ENCODE measurements around the gene NCMAP.
"Not testable (repeated sequence)": the region's sequence is repeated elsewhere in the genome, so short reads cannot be mapped to it uniquely, and the experiment has no call there.

Gene NCMAP

GRCh38 chr1:24555591-24556413 is at the start of gene NCMAP:
Gene NCMAP (plus strand): TSS chr1:24556087. CDS start chr1:24595431, 39,344 bp downstream.
- H3K27me3 ChIP-seq, result peaks cover 73% of the 10 kb centered on the region
- TF ChIP-seq Cebpa-rat (IDR thresholded peaks at IDR 0.05), result no peak
- no peak within 1 kb of the TSS for H3K9ac ChIP-seq
- H3K27ac ChIP-seq, result no peak within 1 kb of the TSS
- H3K4me2 ChIP-seq, result peak within 1 kb of the TSS; percentile 77
- H3K4me1 ChIP-seq, result peaks cover 42% of the 10 kb centered on the region
- peak within 1 kb of the TSS; percentile 53; the same call in 1 of the 2 replicates for H3K4me3 ChIP-seq
- no peaks in the 10 kb centered on the region for H3K36me3 ChIP-seq
- no peaks in the 10 kb centered on the region for H3K9me3 ChIP-seq
- no peaks in the 10 kb centered on the region; the same call in 1 of the 2 replicates for H4K20me1 ChIP-seq

- Histone ChIP-seq H3K9me3 (no peaks in the 10 kb centered on the region), H3K36me3 (no peaks in the 10 kb centered on the region), H3K27ac (no peak overlapping the region), H3K4me2 (no peak overlapping the region), H3K27me3 (peaks cover 37% of the 10 kb centered on the region), H3K4me1 (peaks cover 9% of the 10 kb centered on the region), H3K9ac (no peak overlapping the region), H3K4me3 (no peak overlapping the region), H4K20me1 (no peaks in the 10 kb centered on the region; the same call in 1 of the 2 replicates)
- no peak for TF ChIP-seq Cebpa-rat (IDR thresholded peaks at IDR 0.05)
These were observed 49.1 kb upstream of the NCMAP start for GRCh38 chr1:24506691-24507381.

- Histone ChIP-seq H3K4me1 (peaks cover 5% of the 10 kb centered on the region), H3K36me3 (no peaks in the 10 kb centered on the region), H3K27ac (no peak overlapping the region), H3K9ac (no peak overlapping the region), H3K4me2 (no peak overlapping the region), H3K4me3 (no peak overlapping the region), H3K27me3 (peaks cover 31% of the 10 kb centered on the region), H4K20me1 (no peaks in the 10 kb centered on the region; the same call in 1 of the 2 replicates), H3K9me3 (no peaks in the 10 kb centered on the region)
- TF ChIP-seq Cebpa-rat (IDR thresholded peaks at IDR 0.05), result no peak
These were observed 48.5 kb upstream of the NCMAP start for GRCh38 chr1:24507405-24507804.

- peaks cover 21% of the 10 kb centered on the region for H3K27me3 ChIP-seq
- no peak for TF ChIP-seq Cebpa-rat (IDR thresholded peaks at IDR 0.05)
These were observed 47.0 kb upstream of the NCMAP start for GRCh38 chr1:24508911-24509310.

GRCh38 chr1:24513706-24514105 is 42.2 kb upstream of the NCMAP start:
- Histone ChIP-seq H3K9me3 (no peaks in the 10 kb centered on the region), H3K4me1 (no peaks in the 10 kb centered on the region), H3K27me3 (no peaks in the 10 kb centered on the region), H3K27ac (no peak overlapping the region), H3K9ac (no peak overlapping the region), H3K4me2 (no peak overlapping the region), H4K20me1 (no peaks in the 10 kb centered on the region), H3K4me3 (no peak overlapping the region), H3K36me3 (no peaks in the 10 kb centered on the region)
- no peak for TF ChIP-seq Cebpa-rat (IDR thresholded peaks at IDR 0.05)

More at GRCh38 chr1:24508911-24509310, 47.0 kb upstream of the NCMAP start:
- no peak overlapping the region for H3K9ac ChIP-seq
- no peaks in the 10 kb centered on the region for H3K9me3 ChIP-seq
- H4K20me1 ChIP-seq, result no peaks in the 10 kb centered on the region
- H3K4me3 ChIP-seq, result no peak overlapping the region
- no peaks in the 10 kb centered on the region for H3K4me1 ChIP-seq
- H3K36me3 ChIP-seq, result no peaks in the 10 kb centered on the region
- no peak overlapping the region for H3K27ac ChIP-seq
- H3K4me2 ChIP-seq, result no peak overlapping the region

GRCh38 chr1:24514946-24515345 is 40.9 kb upstream of the NCMAP start:
- no peaks in the 10 kb centered on the region for H3K4me1 ChIP-seq
- H3K36me3 ChIP-seq, result no peaks in the 10 kb centered on the region
- H3K27me3 ChIP-seq, result no peaks in the 10 kb centered on the region
- no peak overlapping the region for H3K27ac ChIP-seq
- no peaks in the 10 kb centered on the region for H3K9me3 ChIP-seq
- H3K9ac ChIP-seq, result no peak overlapping the region
- H3K4me3 ChIP-seq, result no peak overlapping the region
- H4K20me1 ChIP-seq, result no peaks in the 10 kb centered on the region
- no peak for TF ChIP-seq Cebpa-rat (IDR thresholded peaks at IDR 0.05)
- H3K4me2 ChIP-seq, result no peak overlapping the region

- H3K27me3 ChIP-seq, H4K20me1 ChIP-seq, H3K9me3 ChIP-seq, H3K4me1 ChIP-seq, H3K27ac ChIP-seq, H3K4me3 ChIP-seq, H3K9ac ChIP-seq, H3K4me2 ChIP-seq, H3K36me3 ChIP-seq: not testable (repeated sequence)
These were observed 40.1 kb upstream of the NCMAP start for GRCh38 chr1:24515671-24516209.

GRCh38 chr1:24516506-24516905 is 39.4 kb upstream of the NCMAP start:
- Histone ChIP-seq H3K9ac (no peak overlapping the region), H3K4me1 (no peaks in the 10 kb centered on the region), H3K9me3 (no peaks in the 10 kb centered on the region), H3K4me3 (no peak overlapping the region), H3K36me3 (no peaks in the 10 kb centered on the region), H3K27me3 (no peaks in the 10 kb centered on the region), H4K20me1 (no peaks in the 10 kb centered on the region), H3K4me2 (no peak overlapping the region), H3K27ac (no peak overlapping the region)
- no peak for TF ChIP-seq Cebpa-rat (IDR thresholded peaks at IDR 0.05)

GRCh38 chr1:24517898-24518297 is 38.0 kb upstream of the NCMAP start:
- H3K27me3 ChIP-seq, result no peaks in the 10 kb centered on the region
- no peak overlapping the region for H3K4me3 ChIP-seq
- H3K36me3 ChIP-seq, result no peaks in the 10 kb centered on the region
- H3K9me3 ChIP-seq, result no peaks in the 10 kb centered on the region
- no peak overlapping the region for H3K9ac ChIP-seq
- H3K4me1 ChIP-seq, result no peaks in the 10 kb centered on the region
- no peak overlapping the region for H3K27ac ChIP-seq
- H3K4me2 ChIP-seq, result no peak overlapping the region
- H4K20me1 ChIP-seq, result no peaks in the 10 kb centered on the region
- no peak for TF ChIP-seq Cebpa-rat (IDR thresholded peaks at IDR 0.05)

GRCh38 chr1:24520282-24520681 is 35.6 kb upstream of the NCMAP start:
- not testable (repeated sequence) for H3K9me3 ChIP-seq, H3K27ac ChIP-seq, H3K36me3 ChIP-seq, H3K9ac ChIP-seq, H3K27me3 ChIP-seq, H3K4me1 ChIP-seq, H3K4me2 ChIP-seq, H4K20me1 ChIP-seq, H3K4me3 ChIP-seq

Measured in BLaER1 (cell line).